Measurements from ENCODE around the gene MEF2D. TPM values are rescaled to one million over a fixed set of nuclear protein-coding genes. Genes with fewer than 3 reads are reported as not detected.
A peak's percentile ranks its signal among the peaks of the same experiment; 100 is the strongest.

The MEF2D gene
- total RNA-seq (10 to 100 TPM in 8 of 9 donors, 1 to 10 TPM in 1; 7.8 to 89.9 (median 71.2) TPM), polyA plus RNA-seq (10 to 100 TPM; 29.1 to 37.4 (median 35.3) TPM)
- long read RNA-seq, donor 1, partial matches to known transcripts, result 15 of 15 reads
- long read RNA-seq, donor 1, other reads (novel, unspliced or antisense), result 0 of 15 reads
- long read RNA-seq, donor 2, partial matches to known transcripts, result 10 of 10 reads
- long read RNA-seq, donor 2, other reads (novel, unspliced or antisense), result 0 of 10 reads
- long read RNA-seq, donor 3, partial matches to known transcripts, result 0 of 1 reads
- long read RNA-seq, donor 3, other reads (novel, unspliced or antisense), result 0 of 1 reads
- long read RNA-seq, donor 4, partial matches to known transcripts, result 1 of 5 reads
- long read RNA-seq, donor 4, other reads (novel, unspliced or antisense), result 4 of 5 reads
- long read RNA-seq, donor 5, full-length matches to known transcripts, result 1 of 112 reads
- long read RNA-seq, donor 5, partial matches to known transcripts, result 24 of 112 reads
- long read RNA-seq, donor 5, other reads (novel, unspliced or antisense), result 87 of 112 reads
- long read RNA-seq, donor 6, partial matches to known transcripts, result 4 of 6 reads
- long read RNA-seq, donor 6, other reads (novel, unspliced or antisense), result 2 of 6 reads
- long read RNA-seq, donor 7, result 0 reads
- long read RNA-seq, donor 8, partial matches to known transcripts, result 20 of 20 reads
- long read RNA-seq, donor 8, other reads (novel, unspliced or antisense), result 0 of 20 reads
- long read RNA-seq, donor 9, result 0 reads
- long read RNA-seq, donor 10, result 0 reads

DNA sequence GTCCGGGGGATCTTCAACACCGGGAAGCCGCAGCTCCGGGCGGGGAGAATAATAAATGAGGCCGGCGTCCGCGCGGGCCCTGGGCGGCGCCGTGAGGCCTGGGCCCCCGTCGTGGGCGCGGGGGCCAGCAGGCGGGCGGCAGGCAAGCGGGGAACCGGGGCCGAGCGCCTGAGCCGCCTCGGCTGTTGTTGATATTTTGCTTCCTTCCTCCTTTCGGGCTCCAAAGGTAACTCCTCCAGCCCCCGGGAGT lies at the start of gene MEF2D:
Gene MEF2D (minus strand): TSS at position 233 of the 250 bp plus-strand sequence. CDS start 17,483 bp downstream, outside the sequence.
- intact Hi-C loops (cut with DNase I), result loop anchor here in 1 of 2 donors (5.0 kb wide), 1 partner anchor 43 kb away; no protein-coding TSS in a partner anchor
- no peaks in the 10 kb centered on the region for H3K9me3 ChIP-seq (replicated peaks in 1 of 3)
- peaks cover 71 to 74% of the 10 kb centered on the region in 2 donors for H3K4me1 ChIP-seq (replicated peaks in 1 of 2)
- no peaks in the 10 kb centered on the region for H3K36me3 ChIP-seq (replicated peaks in 1 of 2)
- peak within 1 kb of the TSS; percentile 99 to 100 (median 100) for H3K27ac ChIP-seq
- H3K27me3 ChIP-seq, result no peaks in the 10 kb centered on the region
- H3K4me3 ChIP-seq, result peak within 1 kb of the TSS; percentile 95 to 99 (median 96)
- TF ChIP-seq POLR2A (IDR thresholded peaks at IDR 0.05), result peak; percentile 53 to 94
- TF ChIP-seq, protein P1, sequence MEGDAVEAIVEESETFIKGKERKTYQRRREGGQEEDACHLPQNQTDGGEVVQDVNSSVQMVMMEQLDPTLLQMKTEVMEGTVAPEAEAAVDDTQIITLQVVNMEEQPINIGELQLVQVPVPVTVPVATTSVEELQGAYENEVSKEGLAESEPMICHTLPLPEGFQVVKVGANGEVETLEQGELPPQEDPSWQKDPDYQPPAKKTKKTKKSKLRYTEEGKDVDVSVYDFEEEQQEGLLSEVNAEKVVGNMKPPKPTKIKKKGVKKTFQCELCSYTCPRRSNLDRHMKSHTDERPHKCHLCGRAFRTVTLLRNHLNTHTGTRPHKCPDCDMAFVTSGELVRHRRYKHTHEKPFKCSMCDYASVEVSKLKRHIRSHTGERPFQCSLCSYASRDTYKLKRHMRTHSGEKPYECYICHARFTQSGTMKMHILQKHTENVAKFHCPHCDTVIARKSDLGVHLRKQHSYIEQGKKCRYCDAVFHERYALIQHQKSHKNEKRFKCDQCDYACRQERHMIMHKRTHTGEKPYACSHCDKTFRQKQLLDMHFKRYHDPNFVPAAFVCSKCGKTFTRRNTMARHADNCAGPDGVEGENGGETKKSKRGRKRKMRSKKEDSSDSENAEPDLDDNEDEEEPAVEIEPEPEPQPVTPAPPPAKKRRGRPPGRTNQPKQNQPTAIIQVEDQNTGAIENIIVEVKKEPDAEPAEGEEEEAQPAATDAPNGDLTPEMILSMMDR (IDR thresholded peaks at IDR 0.05), result no peak
- 0% methylated on average over 9 to 27 of the region's 27 CpGs; no CpG with 5 or more reads in 1 of the 4 donors for WGBS, 4 donors
- no peak for DNase-seq

DNA sequence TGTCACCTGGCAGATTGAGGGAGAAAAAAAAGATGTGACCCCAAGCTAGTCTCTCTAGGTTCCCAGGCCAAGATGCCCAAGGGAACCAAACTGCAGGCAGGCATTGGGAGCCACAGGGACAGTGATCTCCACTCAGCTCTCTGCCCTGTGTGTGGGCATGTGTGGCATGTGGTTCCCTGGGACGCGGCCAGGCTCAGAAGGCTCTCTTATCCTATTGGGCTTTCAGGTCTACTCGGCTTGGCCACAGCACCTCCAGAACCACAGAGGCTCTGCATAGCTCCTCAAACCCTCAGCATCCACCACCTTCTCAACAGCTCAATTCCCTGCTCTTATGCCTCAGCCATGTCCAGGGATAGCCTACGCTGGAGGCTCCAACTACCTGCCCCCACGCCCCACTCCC lies 49.8 kb upstream of the MEF2D start:
- no peak for DNase-seq
- H3K9me3 ChIP-seq (replicated peaks in 1 of 3), result no peaks in the 10 kb centered on the region
- no peak overlapping the region for H3K27ac ChIP-seq
- 78 to 100% (median 84%) methylated on average over 3 to 5 of the region's 5 CpGs for WGBS, 4 donors
- intact Hi-C loops (cut with DNase I), result no loop called here
- TF ChIP-seq, protein P1 (IDR thresholded peaks at IDR 0.05), result no peak
- no peak for TF ChIP-seq POLR2A (IDR thresholded peaks at IDR 0.05)
- H3K36me3 ChIP-seq (replicated peaks in 1 of 2), result no peaks in the 10 kb centered on the region
- H3K4me3 ChIP-seq, result no peak overlapping the region
- H3K27me3 ChIP-seq, result no peaks in the 10 kb centered on the region
- no peaks in the 10 kb centered on the region for H3K4me1 ChIP-seq (replicated peaks in 1 of 2)

- TF ChIP-seq POLR2A (IDR thresholded peaks at IDR 0.05), result no peak
- TF ChIP-seq, protein P1 (IDR thresholded peaks at IDR 0.05), result no peak
- DNase-seq, result no peak
- WGBS, 4 donors, result 90 to 100% (median 100%) methylated on average over 1 of the region's 1 CpG
- Histone ChIP-seq H3K27ac (no peak overlapping the region), H3K27me3 (no peaks in the 10 kb centered on the region), H3K4me3 (no peak overlapping the region), H3K9me3 (replicated peaks in 1 of 3) (no peaks in the 10 kb centered on the region), H3K4me1 (replicated peaks in 1 of 2) (no peaks in the 10 kb centered on the region), H3K36me3 (replicated peaks in 1 of 2) (no peaks in the 10 kb centered on the region)
- intact Hi-C loops (cut with DNase I), result no loop called here
These were observed 49.3 kb upstream of the MEF2D start for GRCh38 chr1:156549831-156550230.

- no peaks in the 10 kb centered on the region for H3K9me3 ChIP-seq (replicated peaks in 1 of 3)
- TF ChIP-seq, protein P1 (IDR thresholded peaks at IDR 0.05), result no peak
- no peak for TF ChIP-seq POLR2A (IDR thresholded peaks at IDR 0.05)
- intact Hi-C loops (cut with DNase I), result no loop called here
- no peak for DNase-seq
- no peaks in the 10 kb centered on the region for H3K27me3 ChIP-seq
- no peaks in the 10 kb centered on the region for H3K4me1 ChIP-seq (replicated peaks in 1 of 2)
- H3K27ac ChIP-seq, result no peak overlapping the region
- no peaks in the 10 kb centered on the region for H3K36me3 ChIP-seq (replicated peaks in 1 of 2)
- H3K4me3 ChIP-seq, result no peak overlapping the region
- 78 to 95% (median 81%) methylated on average over 2 of the region's 2 CpGs for WGBS, 4 donors
These were observed 48.8 kb upstream of the MEF2D start for GRCh38 chr1:156549390-156549789.

Measured in adrenal gland (tissue), 19 donors.